A549 (cell line): ENCODE measurements around the gene MAML2. TPM values are rescaled to one million over a fixed set of nuclear protein-coding genes. Genes with fewer than 3 reads are reported as not detected.

ENCODE experiments used
- ATAC-seq, 2 experiments: fragments of 200-7000 bp in 1 of 2; fragments of >200 bp in 1 of 2; cut with Nextera tagmentation in 1 of 2; cut with Tn5 transposase in 1 of 2; 3 replicates each; pipeline versions ENCODE4 v1.8.0 to v1.9.1; 2018 to 2020; ENCODE audit warnings: mild to moderate bottlenecking in 1 of 2, moderate library complexity in 1 of 2
- CTCF ChIA-PET: fragments of 300-600 bp; sonication (Branson Sonifier 250); formaldehyde crosslinking; extraction: SDS; loops from one replicate; lab custom pipeline; 2021; ENCODE audit warnings: antibody characterized with exemption, inconsistent platforms; lab: Yijun Ruan, JAX
- POLR2A ChIA-PET: fragments of 350-600 bp; formaldehyde crosslinking; extraction: SDS; loops from one replicate; lab custom pipeline; 2021; ENCODE audit warnings: antibody characterized with exemption, inconsistent platforms; lab: Yijun Ruan, JAX
- DNase-seq, 2 experiments: peaks; one replicate each; pipeline versions ENCODE4 v3.0.0 to v3.0.0-alpha.2; 2011 to 2016; ENCODE audit warnings: low read depth in 1 of 2, low spot score in 1 of 2
- FAIRE-seq: peaks from 2 replicates; lab custom pipeline; 2011; peaks lifted over from hg19 to GRCh38; lab: Jason Lieb, UNC
- H3K27ac ChIP-seq, 2 experiments: fragments of >200 bp; sonication (Bioruptor Twin); formaldehyde crosslinking; 3 replicates each; pipeline ENCODE4 v1.5.1; 2016 to 2017
- H3K4me1 ChIP-seq: fragments of >200 bp; sonication (Bioruptor Twin); formaldehyde crosslinking; 3 replicates; pipeline ENCODE4 v1.6.1; 2016
- H3K4me2 ChIP-seq: fragments of >200 bp; sonication (Bioruptor Twin); formaldehyde crosslinking; 3 replicates; pipeline ENCODE4 v1.6.1; 2016
- H3K4me3 ChIP-seq: fragments of >200 bp; sonication (Bioruptor Twin); formaldehyde crosslinking; 3 replicates; pipeline ENCODE4 v1.5.1; 2016
- H3K9me3 ChIP-seq: fragments of >200 bp; sonication (Bioruptor Twin); formaldehyde crosslinking; 3 replicates; pipeline ENCODE4 v1.6.1; 2016
- ATOH8 ChIP-seq: fragments of 250-450 bp; sonication (Bioruptor Pico); IDR thresholded peaks from 2 replicates; pipeline ENCODE4 v1.5.0; 2020; ENCODE audit warnings: low read depth, mild to moderate bottlenecking, moderate library complexity
- BCL3 ChIP-seq: fragments of >200 bp; sonication (Bioruptor Twin); formaldehyde crosslinking; IDR thresholded peaks from 3 replicates; pipeline ENCODE4 v1.6.1; 2016
- CBX2 ChIP-seq: fragments of 200-600 bp; sonication (generic); IDR thresholded peaks from 2 replicates; pipeline ENCODE4 v1.6.1; 2016; ENCODE audit warnings: low read depth, mild to moderate bottlenecking, borderline replicate concordance
- CBX8 ChIP-seq: fragments of 200-600 bp; sonication (generic); IDR thresholded peaks from 2 replicates; pipeline ENCODE4 v1.6.1; 2016
- CEBPB ChIP-seq, 2 experiments: fragments of >200 bp in 1 of 2; sonication (Bioruptor Twin) in 1 of 2; formaldehyde crosslinking in 1 of 2; IDR thresholded peaks; 2 replicates each; pipeline ENCODE4 v1.6.1; 2012 to 2016
- CHD2 ChIP-seq: fragments of 150-350 bp; IDR thresholded peaks from 2 replicates; pipeline ENCODE4 v1.6.1; 2014; ENCODE audit warnings: low read length; ENCODE audit not compliant: partially characterized antibody
- CHD4 ChIP-seq: fragments of 200-600 bp; sonication (generic); IDR thresholded peaks from 2 replicates; pipeline ENCODE4 v1.6.1; 2016; ENCODE audit warnings: antibody characterized with exemption, mild to moderate bottlenecking, borderline replicate concordance
- E2F6 ChIP-seq: IDR thresholded peaks from 2 replicates; pipeline ENCODE4 v1.6.1; 2012; ENCODE audit warnings: low read depth, borderline replicate concordance
- EHF ChIP-seq: fragments of 250-450 bp; sonication (Bioruptor Pico); IDR thresholded peaks from 2 replicates; pipeline ENCODE4 v1.5.0; 2020; ENCODE audit warnings: mild to moderate bottlenecking
- EHMT2 ChIP-seq: fragments of 200-600 bp; sonication (generic); IDR thresholded peaks from 2 replicates; pipeline ENCODE4 v1.6.1; 2016; ENCODE audit warnings: antibody characterized with exemption, low read depth, mild to moderate bottlenecking, moderate library complexity
- FOSB ChIP-seq: fragments of 250-450 bp; sonication (Bioruptor Pico); IDR thresholded peaks from 2 replicates; pipeline ENCODE4 v1.5.0; 2020; ENCODE audit warnings: mild to moderate bottlenecking, moderate library complexity
- FOXS1 ChIP-seq: fragments of 250-450 bp; sonication (Bioruptor Pico); IDR thresholded peaks from 2 replicates; pipeline ENCODE4 v1.5.0; 2020; ENCODE audit warnings: mild to moderate bottlenecking, moderate library complexity
- HEYL ChIP-seq: fragments of 250-450 bp; sonication (Bioruptor Pico); IDR thresholded peaks from 2 replicates; pipeline ENCODE4 v1.8.0; 2021; ENCODE audit warnings: mild to moderate bottlenecking, moderate library complexity
- HOXA7 ChIP-seq: fragments of 250-450 bp; sonication (Bioruptor Pico); IDR thresholded peaks from 2 replicates; pipeline ENCODE4 v1.5.0; 2020; ENCODE audit warnings: mild to moderate bottlenecking, moderate library complexity
- HOXB5 ChIP-seq: fragments of 250-450 bp; sonication (Bioruptor Pico); IDR thresholded peaks from 2 replicates; pipeline ENCODE4 v1.5.0; 2020; ENCODE audit warnings: mild to moderate bottlenecking, moderate library complexity
- JUNB ChIP-seq: fragments of >200 bp; sonication (Bioruptor Twin); formaldehyde crosslinking; IDR thresholded peaks from 2 replicates; pipeline ENCODE4 v1.6.1; 2016
- KDM1A ChIP-seq: fragments of 200-600 bp; sonication (generic); IDR thresholded peaks from 2 replicates; pipeline ENCODE4 v1.6.1; 2016; ENCODE audit warnings: low read depth, mild to moderate bottlenecking
- MAX ChIP-seq: IDR thresholded peaks from 2 replicates; pipeline ENCODE4 v1.6.1; 2012
- MYC ChIP-seq: IDR thresholded peaks from 2 replicates; pipeline ENCODE4 v1.6.1; 2012; ENCODE audit warnings: mild to moderate bottlenecking, inconsistent platforms, low read length, improper control_type of control experiment, borderline replicate concordance
- NR3C1 ChIP-seq: fragments of >200 bp; sonication (Bioruptor Twin); formaldehyde crosslinking; IDR thresholded peaks from 3 replicates; pipeline ENCODE4 v1.6.1; 2017
- PBX3 ChIP-seq: IDR thresholded peaks from 2 replicates; pipeline ENCODE4 v1.6.1; 2012
- POLR2A ChIP-seq: IDR thresholded peaks from 2 replicates; pipeline ENCODE4 v1.6.1; 2012; ENCODE audit warnings: mild to moderate bottlenecking, low read length
- REST ChIP-seq: fragments of 200-600 bp; sonication (generic); IDR thresholded peaks from 2 replicates; pipeline ENCODE4 v1.6.1; 2016; ENCODE audit warnings: antibody characterized with exemption, mild to moderate bottlenecking, moderate library complexity
- RFX5 ChIP-seq: fragments of 450-650 bp; IDR thresholded peaks from 2 replicates; pipeline ENCODE4 v1.7.1; 2014; ENCODE audit warnings: antibody characterized with exemption, mild to moderate bottlenecking, moderate library complexity
- RNF2 ChIP-seq: fragments of 200-600 bp; sonication (generic); IDR thresholded peaks from 2 replicates; pipeline ENCODE4 v1.6.1; 2016; ENCODE audit warnings: low read depth, mild to moderate bottlenecking, antibody characterized with exemption, moderate library complexity, borderline replicate concordance
- SREBF2 ChIP-seq: fragments of 450-650 bp; IDR thresholded peaks from 2 replicates; pipeline ENCODE4 v1.6.1; 2014; ENCODE audit warnings: mild to moderate bottlenecking, moderate library complexity
- USF2 ChIP-seq: fragments of 450-650 bp; IDR thresholded peaks from 2 replicates; pipeline ENCODE4 v1.6.1; 2014; ENCODE audit warnings: antibody characterized with exemption
- ZNF302 ChIP-seq: fragments of 250-450 bp; sonication (Bioruptor Pico); IDR thresholded peaks from 2 replicates; pipeline ENCODE4 v1.9.0; 2021; ENCODE audit warnings: inconsistent platforms, mild to moderate bottlenecking, moderate library complexity
- WGBS: methylation state at CpG from one replicate; pipeline ENCODE4 v1.1.6; 2017; ENCODE audit errors: missing lambda C conversion rate; 5-methylcytosine and 5-hydroxymethylcytosine counted together
- polyA plus RNA-seq, 4 experiments: library from polyadenylated mRNA; depleted of rRNA in 3 of 4; stranded (reverse); fragments of >200 nt; fragmentation: RNase III in 1 of 4; extraction: RNeasy Plus Mini Kit Qiagen cat#74134 plus additional on column Dnase treatment in 1 of 4; gene quantifications; 2 replicates in 3 of 4; 3 replicates in 1 of 4; pipeline ENCODE4 v1.2.3, GENCODE V29; 2011 to 2017

The MAML2 gene
- polyA plus RNA-seq, 2 of the 4 experiments (the other 2 are of a cell fraction), result 1.5 to 2.5 TPM

- no peak for FAIRE-seq
- H3K4me1 ChIP-seq, result no peaks in the 10 kb centered on the region
Observed at GRCh38 chr11:95939091-95939490, 403.9 kb downstream of the MAML2 start.

GRCh38 chr11:95937358-95937757 is 405.6 kb downstream of the MAML2 start:
- CTCF ChIA-PET, result no interaction called here
- no peak for FAIRE-seq
- no peak for DNase-seq
- Histone ChIP-seq H3K9me3 (no peaks in the 10 kb centered on the region), H3K27ac (0 out of 6 replicates have a peak overlapping the region, but pooled peaks of 1 of the 2 experiments have one; percentile 40), H3K4me3 (no peak overlapping the region), H3K4me1 (no peaks in the 10 kb centered on the region), H3K4me2 (no peak overlapping the region)
- no peak for ATAC-seq
- POLR2A ChIA-PET, result no interaction called here
- TF ChIP-seq RFX5, result no peak
- TF ChIP-seq REST, result no peak
- no peak for TF ChIP-seq BCL3
- no peak for TF ChIP-seq SREBF2
- no peak for TF ChIP-seq CBX8
- no peak for TF ChIP-seq HOXA7 (CRISPR knock-in tag)
- TF ChIP-seq CHD2, result no peak
- TF ChIP-seq HOXB5 (CRISPR knock-in tag), result no peak
- TF ChIP-seq EHF (CRISPR knock-in tag), result no peak
- no peak for TF ChIP-seq MAX
- no peak for TF ChIP-seq CBX2
- TF ChIP-seq KDM1A, result no peak
- no peak for TF ChIP-seq CHD4
- no peak for TF ChIP-seq HEYL (CRISPR knock-in tag)

More at GRCh38 chr11:95939091-95939490, 403.9 kb downstream of the MAML2 start:
- ATAC-seq (no peak), DNase-seq (no peak)
- no peaks in the 10 kb centered on the region; the same call in 2 of the 3 replicates for H3K9me3 ChIP-seq
- POLR2A ChIA-PET, result no interaction called here
- WGBS, result 76% methylated on average over 6 of the region's 6 CpGs
- H3K4me2 ChIP-seq, result no peak overlapping the region
- CTCF ChIA-PET, result interaction anchor here (1.2 kb wide), 1 partner anchor 458 kb away, joined by 3 read pairs; no protein-coding TSS in a partner anchor
- H3K4me3 ChIP-seq, result no peak overlapping the region
- TF ChIP-seq CHD4, result no peak
- no peak for TF ChIP-seq CBX2
- TF ChIP-seq SREBF2, result no peak
- TF ChIP-seq CEBPB (IDR thresholded peaks at IDR 0.05), result no peak
- no peak for TF ChIP-seq ZNF302 (CRISPR knock-in tag)
- no peak for TF ChIP-seq HOXA7 (CRISPR knock-in tag)
- TF ChIP-seq FOXS1, result no peak
- TF ChIP-seq FOSB (CRISPR knock-in tag), result no peak
- no peak for TF ChIP-seq PBX3
- no peak for TF ChIP-seq USF2
- no peak for TF ChIP-seq POLR2A
- TF ChIP-seq EHMT2, result no peak
- no peak for TF ChIP-seq NR3C1
- no peak for TF ChIP-seq RNF2
- no peak for TF ChIP-seq KDM1A
- TF ChIP-seq HOXB5 (CRISPR knock-in tag), result no peak
- TF ChIP-seq MYC, result no peak
- TF ChIP-seq E2F6, result no peak
- no peak for TF ChIP-seq ATOH8 (CRISPR knock-in tag)
- TF ChIP-seq JUNB, result no peak
- no peak overlapping the region for H3K27ac ChIP-seq
